ENCODE measurements around the gene CMTM3. TPM values are rescaled to one million over a fixed set of nuclear protein-coding genes. Genes with fewer than 3 reads are reported as not detected.

CMTM3 gene
- total RNA-seq, 6 donors from 2014 or later: 4.2 to 52.1 (median 23.6) TPM

GRCh38 chr16:66653581-66654350, 49.3 kb downstream of the CMTM3 start:
- ATAC-seq (ENCODE audit: low FRiP score in 2 of 2) (no peak), DNase-seq (no peak)
- TF ChIP-seq, protein P1, sequence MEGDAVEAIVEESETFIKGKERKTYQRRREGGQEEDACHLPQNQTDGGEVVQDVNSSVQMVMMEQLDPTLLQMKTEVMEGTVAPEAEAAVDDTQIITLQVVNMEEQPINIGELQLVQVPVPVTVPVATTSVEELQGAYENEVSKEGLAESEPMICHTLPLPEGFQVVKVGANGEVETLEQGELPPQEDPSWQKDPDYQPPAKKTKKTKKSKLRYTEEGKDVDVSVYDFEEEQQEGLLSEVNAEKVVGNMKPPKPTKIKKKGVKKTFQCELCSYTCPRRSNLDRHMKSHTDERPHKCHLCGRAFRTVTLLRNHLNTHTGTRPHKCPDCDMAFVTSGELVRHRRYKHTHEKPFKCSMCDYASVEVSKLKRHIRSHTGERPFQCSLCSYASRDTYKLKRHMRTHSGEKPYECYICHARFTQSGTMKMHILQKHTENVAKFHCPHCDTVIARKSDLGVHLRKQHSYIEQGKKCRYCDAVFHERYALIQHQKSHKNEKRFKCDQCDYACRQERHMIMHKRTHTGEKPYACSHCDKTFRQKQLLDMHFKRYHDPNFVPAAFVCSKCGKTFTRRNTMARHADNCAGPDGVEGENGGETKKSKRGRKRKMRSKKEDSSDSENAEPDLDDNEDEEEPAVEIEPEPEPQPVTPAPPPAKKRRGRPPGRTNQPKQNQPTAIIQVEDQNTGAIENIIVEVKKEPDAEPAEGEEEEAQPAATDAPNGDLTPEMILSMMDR (IDR thresholded peaks at IDR 0.05): no peak
- TF ChIP-seq POLR2A (IDR thresholded peaks at IDR 0.05) (no peak), POLR2AphosphoS5 (IDR thresholded peaks at IDR 0.05) (no peak), EP300 (IDR thresholded peaks at IDR 0.05) (no peak)
- Histone ChIP-seq H3K4me3 (no peak overlapping the region), H3K4me1 (peaks cover 3 to 28% (median 18%) of the 10 kb centered on the region in 4 donors), H3K27me3 (no peaks in the 10 kb centered on the region), H3K36me3 (no peaks in the 10 kb centered on the region), H3K9me3 (no peaks in the 10 kb centered on the region), H3K27ac (no peak overlapping the region)
- WGBS, 2 donors: 87 to 94% methylated on average over 6 of the region's 6 CpGs

GRCh38 chr16:66656547-66656946, 52.0 kb downstream of the CMTM3 start:
- 97 to 100% methylated on average over 3 of the region's 3 CpGs for WGBS, 2 donors
- no peak for ATAC-seq (ENCODE audit: low FRiP score in 2 of 2)
- peaks cover 12 to 37% (median 25%) of the 10 kb centered on the region in 4 donors for H3K4me1 ChIP-seq
- no peaks in the 10 kb centered on the region for H3K27me3 ChIP-seq
- no peak overlapping the region for H3K27ac ChIP-seq
- no peaks in the 10 kb centered on the region for H3K9me3 ChIP-seq
- DNase-seq: no peak
- no peak overlapping the region for H3K4me3 ChIP-seq
- no peaks in the 10 kb centered on the region for H3K36me3 ChIP-seq
- TF ChIP-seq, protein P1 (IDR thresholded peaks at IDR 0.05): no peak

GRCh38 chr16:66658143-66658859, 53.8 kb downstream of the CMTM3 start:
- peaks cover 12 to 28% (median 18%) of the 10 kb centered on the region in 4 donors for H3K4me1 ChIP-seq
- DNase-seq (no peak), ATAC-seq (ENCODE audit: low FRiP score in 2 of 2) (no peak)
- H3K27me3 ChIP-seq: no peaks in the 10 kb centered on the region
- no peak overlapping the region for H3K27ac ChIP-seq
- H3K9me3 ChIP-seq: no peaks in the 10 kb centered on the region
- no peaks in the 10 kb centered on the region for H3K36me3 ChIP-seq
- TF ChIP-seq EP300 (IDR thresholded peaks at IDR 0.05): no peak
- TF ChIP-seq, protein P1 (IDR thresholded peaks at IDR 0.05): no peak
- TF ChIP-seq POLR2A (IDR thresholded peaks at IDR 0.05): no peak
- TF ChIP-seq POLR2AphosphoS5 (IDR thresholded peaks at IDR 0.05): no peak
- no peak overlapping the region for H3K4me3 ChIP-seq
- 60 to 66% methylated on average over 6 of the region's 6 CpGs for WGBS, 2 donors

- Histone ChIP-seq H3K27me3 (no peaks in the 10 kb centered on the region), H3K9me3 (no peaks in the 10 kb centered on the region), H3K4me3 (no peak overlapping the region), H3K36me3 (no peaks in the 10 kb centered on the region), H3K27ac (no peak overlapping the region), H3K4me1 (peaks cover 12 to 28% (median 18%) of the 10 kb centered on the region in 4 donors)
- ATAC-seq (ENCODE audit: low FRiP score in 2 of 2): no peak
- WGBS, 2 donors: 94 to 100% methylated on average over 5 of the region's 5 CpGs
- TF ChIP-seq, protein P1 (IDR thresholded peaks at IDR 0.05): no peak
- TF ChIP-seq EP300 (IDR thresholded peaks at IDR 0.05) (no peak), POLR2AphosphoS5 (IDR thresholded peaks at IDR 0.05) (no peak), POLR2A (IDR thresholded peaks at IDR 0.05) (no peak)
- no peak for DNase-seq
Measured at GRCh38 chr16:66658860-66659190, 54.3 kb downstream of the CMTM3 start.

Data from upper lobe of left lung (tissue), 6 donors.